Caco-2 (cell line): ENCODE measurements around the gene CEP63. TPM values are rescaled to one million over a fixed set of nuclear protein-coding genes. Genes with fewer than 3 reads are reported as not detected.

Source experiments
- BruUV-seq: library from RNA; stranded (reverse); fragments of 400-500 nt; replicated peaks from 2 replicates; lab custom pipeline; 2021; lab: Mats Ljungman, UMichigan
- CTCF ChIA-PET: fragments of 300-600 bp; sonication (Branson Sonifier 250); formaldehyde crosslinking; loops from one replicate; lab custom pipeline; 2022; ENCODE audit warnings: antibody characterized with exemption; lab: Charles Lee
- POLR2A ChIA-PET: fragments of 300-600 bp; sonication (Branson Sonifier 250); formaldehyde crosslinking; loops from one replicate; lab custom pipeline; 2022; ENCODE audit warnings: antibody characterized with exemption; lab: Charles Lee
- DNase-seq, 2 experiments: peaks; one replicate each; pipeline versions ENCODE4 v3.0.0 to v3.0.0-alpha.2; 2020 to 2022
- H3K27me3 ChIP-seq: replicated peaks from 2 replicates; pipeline ENCODE4 v1.6.0; 2011; ENCODE audit warnings: low read length; ENCODE audit not compliant: control insufficient read depth, insufficient read depth
- H3K36me3 ChIP-seq: 2 replicates; pipeline ENCODE4 v1.5.1; 2011; ENCODE audit warnings: low read length; ENCODE audit not compliant: control insufficient read depth, insufficient read depth
- H3K4me1 ChIP-seq: fragments of 250-450 bp; sonication (Bioruptor Pico); 2 replicates; pipeline ENCODE4 v1.5.1; 2020; ENCODE audit warnings: mild to moderate bottlenecking
- H3K4me3 ChIP-seq: 2 replicates; pipeline ENCODE4 v1.5.1; 2011; ENCODE audit warnings: low read depth, mild to moderate bottlenecking, control low read depth, low read length
- H3K9me3 ChIP-seq: fragments of 250-450 bp; sonication (Bioruptor Pico); 2 replicates; pipeline ENCODE4 v1.5.1; 2020; ENCODE audit warnings: mild to moderate bottlenecking, moderate library complexity
- H3K27ac Mint-ChIP-seq: one replicate; pipeline ENCODE4 v1.8.0; 2022; ENCODE audit warnings: mixed read lengths; ENCODE audit not compliant: unreplicated experiment
- H3K27me3 Mint-ChIP-seq: one replicate; pipeline ENCODE4 v1.8.0; 2022; ENCODE audit warnings: mixed read lengths; ENCODE audit not compliant: insufficient read depth, unreplicated experiment
- H3K36me3 Mint-ChIP-seq: one replicate; pipeline ENCODE4 v1.8.0; 2022; ENCODE audit warnings: mild to moderate bottlenecking, mixed read lengths; ENCODE audit not compliant: insufficient read depth, unreplicated experiment
- H3K4me1 Mint-ChIP-seq: one replicate; pipeline ENCODE4 v1.8.0; 2022; ENCODE audit warnings: low read depth, mixed read lengths; ENCODE audit not compliant: unreplicated experiment
- H3K4me3 Mint-ChIP-seq: one replicate; pipeline ENCODE4 v1.8.0; 2022; ENCODE audit warnings: mild to moderate bottlenecking, moderate library complexity, mixed read lengths; ENCODE audit not compliant: unreplicated experiment
- H3K9me3 Mint-ChIP-seq: one replicate; pipeline ENCODE4 v1.8.0; 2022; ENCODE audit warnings: mixed read lengths; ENCODE audit not compliant: unreplicated experiment
- intact Hi-C: fragments of 100-400 bp; cut with micrococcal nuclease; formaldehyde crosslinking; loops from one replicate; pipeline ENCODE4 v1.10.0; 2022; ENCODE audit not compliant: unreplicated experiment
- total RNA-seq: library from RNA; stranded (reverse); gene quantifications from 2 replicates; pipeline ENCODE4 v1.2.3, GENCODE V29; 2022
- TF ChIP-seq, protein P1 (sequence below), 2 experiments: fragments of 200-600 bp in 1 of 2; IDR thresholded peaks; 1 replicate in 1 of 2; 2 replicates in 1 of 2; pipeline versions ENCODE4 v1.5.1 to v1.8.0; 2011 to 2022; ENCODE audit warnings: antibody characterized with exemption in 1 of 2, control low read depth in 1 of 2, inconsistent platforms in 1 of 2, low read depth in 1 of 2, low read length in 1 of 2, mild to moderate bottlenecking in 1 of 2, moderate library complexity in 1 of 2; ENCODE audit not compliant: insufficient read depth in 1 of 2, severe bottlenecking in 1 of 2, unreplicated experiment in 1 of 2

CEP63 gene
- total RNA-seq, 1 experiment from 2014 or later, result 21.9 TPM

DNA sequence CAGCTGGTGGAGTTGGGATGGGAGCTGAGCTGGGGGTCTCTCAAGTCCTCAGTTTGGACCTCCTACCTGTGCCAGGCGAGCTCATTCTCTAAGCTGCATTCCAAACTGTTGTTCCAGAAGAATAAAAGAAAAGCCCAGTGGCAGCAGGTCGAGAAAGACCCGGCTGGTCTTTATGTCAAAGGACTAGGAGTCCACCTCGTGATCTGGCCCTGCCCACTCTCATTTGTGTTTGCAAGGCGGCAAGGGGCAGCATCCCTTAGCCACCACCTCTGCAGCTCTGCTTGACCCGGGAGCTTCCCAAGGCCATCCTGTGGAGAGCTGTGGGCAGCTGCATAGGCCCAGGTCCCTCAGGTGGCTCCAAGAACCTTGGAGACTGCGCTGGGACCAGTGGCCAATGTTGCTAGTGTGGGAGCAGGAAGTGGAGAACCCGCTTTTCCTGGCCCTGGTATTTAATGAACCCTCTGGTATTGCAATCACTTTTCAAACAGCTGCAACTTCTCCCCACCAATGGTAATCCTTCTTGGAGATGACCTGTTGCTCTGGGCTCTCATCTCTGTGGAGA lies 134.1 kb downstream of the CEP63 start:
- CTCF ChIA-PET, result no interaction called here
- POLR2A ChIA-PET, result no interaction called here
- Histone ChIP-seq H3K9me3 (no peaks in the 10 kb centered on the region), H3K4me3 (no peak overlapping the region), H3K27me3 (no peaks in the 10 kb centered on the region), H3K36me3 (no peaks in the 10 kb centered on the region), H3K4me1 (no peaks in the 10 kb centered on the region)
- Mint-ChIP-seq H3K27ac (no peak overlapping the region), H3K4me1 (no peaks in the 10 kb centered on the region), H3K4me3 (no peak overlapping the region), H3K27me3 (peaks cover 4% of the 10 kb centered on the region), H3K9me3 (no peaks in the 10 kb centered on the region), H3K36me3 (no peaks in the 10 kb centered on the region)
- no peak for DNase-seq
- intact Hi-C loops, result no loop called here
- BruUV-seq, result no TSS peak
- TF ChIP-seq, protein P1, sequence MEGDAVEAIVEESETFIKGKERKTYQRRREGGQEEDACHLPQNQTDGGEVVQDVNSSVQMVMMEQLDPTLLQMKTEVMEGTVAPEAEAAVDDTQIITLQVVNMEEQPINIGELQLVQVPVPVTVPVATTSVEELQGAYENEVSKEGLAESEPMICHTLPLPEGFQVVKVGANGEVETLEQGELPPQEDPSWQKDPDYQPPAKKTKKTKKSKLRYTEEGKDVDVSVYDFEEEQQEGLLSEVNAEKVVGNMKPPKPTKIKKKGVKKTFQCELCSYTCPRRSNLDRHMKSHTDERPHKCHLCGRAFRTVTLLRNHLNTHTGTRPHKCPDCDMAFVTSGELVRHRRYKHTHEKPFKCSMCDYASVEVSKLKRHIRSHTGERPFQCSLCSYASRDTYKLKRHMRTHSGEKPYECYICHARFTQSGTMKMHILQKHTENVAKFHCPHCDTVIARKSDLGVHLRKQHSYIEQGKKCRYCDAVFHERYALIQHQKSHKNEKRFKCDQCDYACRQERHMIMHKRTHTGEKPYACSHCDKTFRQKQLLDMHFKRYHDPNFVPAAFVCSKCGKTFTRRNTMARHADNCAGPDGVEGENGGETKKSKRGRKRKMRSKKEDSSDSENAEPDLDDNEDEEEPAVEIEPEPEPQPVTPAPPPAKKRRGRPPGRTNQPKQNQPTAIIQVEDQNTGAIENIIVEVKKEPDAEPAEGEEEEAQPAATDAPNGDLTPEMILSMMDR (IDR thresholded peaks at IDR 0.05; ENCODE audit: insufficient read depth in 1 of 2, low read depth in 1 of 2, low read length in 1 of 2, severe bottlenecking in 1 of 2, unreplicated experiment in 1 of 2), result no peak

DNA sequence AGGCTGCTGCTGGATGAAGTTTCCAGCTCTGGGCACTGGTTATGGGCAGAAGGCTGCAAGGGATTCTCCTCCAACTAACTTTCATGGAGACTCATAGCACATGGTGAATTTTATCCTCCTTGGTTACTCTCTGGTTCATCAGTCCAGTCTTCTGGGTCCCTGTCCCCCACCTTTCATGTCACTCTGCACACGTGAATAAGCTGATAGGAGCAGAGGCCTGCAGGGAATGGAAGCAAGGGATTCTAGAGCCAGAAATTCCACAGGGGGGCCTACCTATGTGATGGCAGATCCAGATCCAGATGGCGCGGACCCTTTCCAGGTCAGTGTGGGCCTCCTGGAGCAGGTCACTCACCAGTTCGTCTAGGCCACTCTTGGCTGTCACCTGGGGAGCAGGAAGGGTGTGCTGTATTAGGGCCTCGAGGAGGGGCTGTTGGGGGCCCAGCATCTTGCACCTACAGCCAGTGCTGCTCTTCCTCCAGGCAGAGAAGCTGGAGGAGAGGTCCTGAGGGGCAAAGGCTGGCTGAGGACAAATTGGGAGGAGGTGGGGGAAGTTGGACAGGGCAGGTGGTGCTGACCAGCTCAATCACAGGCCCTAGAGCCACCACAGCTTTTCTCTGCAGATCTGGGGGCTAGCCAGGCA lies 134.7 kb downstream of the CEP63 start:
- H3K27ac Mint-ChIP-seq, result no peak overlapping the region
- TF ChIP-seq, protein P1 (IDR thresholded peaks at IDR 0.05; ENCODE audit: insufficient read depth in 1 of 2, low read depth in 1 of 2, low read length in 1 of 2, severe bottlenecking in 1 of 2, unreplicated experiment in 1 of 2), result no peak
- Histone ChIP-seq H3K9me3 (no peaks in the 10 kb centered on the region), H3K27me3 (no peaks in the 10 kb centered on the region), H3K4me1 (no peaks in the 10 kb centered on the region), H3K4me3 (no peak overlapping the region), H3K36me3 (no peaks in the 10 kb centered on the region)
- H3K4me3 Mint-ChIP-seq, result no peak overlapping the region
- no peaks in the 10 kb centered on the region for H3K9me3 Mint-ChIP-seq
- peaks cover 3% of the 10 kb centered on the region for H3K27me3 Mint-ChIP-seq
- intact Hi-C loops, result no loop called here
- H3K36me3 Mint-ChIP-seq, result no peaks in the 10 kb centered on the region
- ChIA-PET CTCF (no interaction called here), POLR2A (no interaction called here)
- no TSS peak for BruUV-seq
- H3K4me1 Mint-ChIP-seq, result no peaks in the 10 kb centered on the region
- no peak for DNase-seq

DNA sequence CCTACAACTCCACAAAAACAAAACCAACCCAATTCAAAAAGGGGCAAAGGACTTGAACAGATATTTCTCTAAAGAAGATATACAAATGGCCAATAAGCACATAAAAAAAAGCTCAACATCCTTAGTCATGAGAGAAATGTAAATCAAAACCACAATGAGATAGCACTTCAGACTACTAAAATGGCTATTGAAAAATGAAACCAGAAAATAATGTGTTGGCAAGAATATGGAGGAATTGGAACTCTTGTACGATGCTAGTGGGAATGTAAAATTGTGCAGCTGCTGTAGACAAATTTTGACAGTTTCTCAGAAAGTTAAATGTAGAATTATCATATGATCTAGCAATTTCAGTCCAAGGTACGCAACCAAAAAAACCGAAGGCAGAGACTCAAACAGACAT lies 136.0 kb downstream of the CEP63 start:
- no peaks in the 10 kb centered on the region for H3K36me3 ChIP-seq
- no TSS peak for BruUV-seq
- Mint-ChIP-seq H3K36me3 (no peaks in the 10 kb centered on the region), H3K27ac (no peak overlapping the region), H3K9me3 (no peaks in the 10 kb centered on the region), H3K27me3 (no peaks in the 10 kb centered on the region), H3K4me1 (no peaks in the 10 kb centered on the region), H3K4me3 (no peak overlapping the region)
- no peaks in the 10 kb centered on the region for H3K4me1 ChIP-seq
- H3K9me3 ChIP-seq, result no peaks in the 10 kb centered on the region
- CTCF ChIA-PET, result no interaction called here
- no peak for DNase-seq
- POLR2A ChIA-PET, result no interaction called here
- TF ChIP-seq, protein P1 (IDR thresholded peaks at IDR 0.05; ENCODE audit: insufficient read depth in 1 of 2, low read depth in 1 of 2, low read length in 1 of 2, severe bottlenecking in 1 of 2, unreplicated experiment in 1 of 2), result no peak
- no peaks in the 10 kb centered on the region for H3K27me3 ChIP-seq
- no peak overlapping the region for H3K4me3 ChIP-seq
- intact Hi-C loops, result no loop called here
